Measurements from ENCODE around the gene AGAP3. TPM values are rescaled to one million over a fixed set of nuclear protein-coding genes. Genes with fewer than 3 reads are reported as not detected.

The AGAP3 gene
- total RNA-seq, 2 donors from 2014 or later = 52.1 to 62.8 TPM

- ATAC-seq (ENCODE audit: insufficient number of reproducible peaks, low FRiP score, low read depth) (no peak), DNase-seq (ENCODE audit: low spot score) (no peak)
- no peaks in the 10 kb centered on the region for H3K27me3 ChIP-seq (replicated peaks; ENCODE audit: insufficient read depth)
- no peak overlapping the region for H3K27ac ChIP-seq
- TF ChIP-seq, protein P1, sequence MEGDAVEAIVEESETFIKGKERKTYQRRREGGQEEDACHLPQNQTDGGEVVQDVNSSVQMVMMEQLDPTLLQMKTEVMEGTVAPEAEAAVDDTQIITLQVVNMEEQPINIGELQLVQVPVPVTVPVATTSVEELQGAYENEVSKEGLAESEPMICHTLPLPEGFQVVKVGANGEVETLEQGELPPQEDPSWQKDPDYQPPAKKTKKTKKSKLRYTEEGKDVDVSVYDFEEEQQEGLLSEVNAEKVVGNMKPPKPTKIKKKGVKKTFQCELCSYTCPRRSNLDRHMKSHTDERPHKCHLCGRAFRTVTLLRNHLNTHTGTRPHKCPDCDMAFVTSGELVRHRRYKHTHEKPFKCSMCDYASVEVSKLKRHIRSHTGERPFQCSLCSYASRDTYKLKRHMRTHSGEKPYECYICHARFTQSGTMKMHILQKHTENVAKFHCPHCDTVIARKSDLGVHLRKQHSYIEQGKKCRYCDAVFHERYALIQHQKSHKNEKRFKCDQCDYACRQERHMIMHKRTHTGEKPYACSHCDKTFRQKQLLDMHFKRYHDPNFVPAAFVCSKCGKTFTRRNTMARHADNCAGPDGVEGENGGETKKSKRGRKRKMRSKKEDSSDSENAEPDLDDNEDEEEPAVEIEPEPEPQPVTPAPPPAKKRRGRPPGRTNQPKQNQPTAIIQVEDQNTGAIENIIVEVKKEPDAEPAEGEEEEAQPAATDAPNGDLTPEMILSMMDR (IDR thresholded peaks at IDR 0.05) = no peak
- no peaks in the 10 kb centered on the region for H3K4me1 ChIP-seq (ENCODE audit: control insufficient read depth in 1 of 2, low read depth in 2 of 2)
- H3K9me3 ChIP-seq = no peaks in the 10 kb centered on the region
- H3K4me3 ChIP-seq = no peak overlapping the region
- peaks cover 78% of the 10 kb centered on the region for H3K36me3 ChIP-seq
Observed at GRCh38 chr7:151071032-151071866, 15.0 kb upstream of the AGAP3 start.

GRCh38 chr7:151073990-151074389 lies 12.3 kb upstream of the AGAP3 start:
- Histone ChIP-seq H3K4me1 (ENCODE audit: control insufficient read depth in 1 of 2, low read depth in 2 of 2) (peaks cover 0 to 8% of the 10 kb centered on the region in 2 donors), H3K27me3 (replicated peaks; ENCODE audit: insufficient read depth) (no peaks in the 10 kb centered on the region), H3K9me3 (no peaks in the 10 kb centered on the region), H3K27ac (no peak overlapping the region), H3K36me3 (peaks cover 54% of the 10 kb centered on the region), H3K4me3 (no peak overlapping the region)
- TF ChIP-seq, protein P1 (IDR thresholded peaks at IDR 0.05) = no peak
- no peak for ATAC-seq (ENCODE audit: insufficient number of reproducible peaks, low FRiP score, low read depth)
- no peak for DNase-seq (ENCODE audit: low spot score)

- Histone ChIP-seq H3K36me3 (peaks cover 51% of the 10 kb centered on the region), H3K9me3 (no peaks in the 10 kb centered on the region), H3K4me3 (no peak overlapping the region), H3K27ac (no peak overlapping the region), H3K4me1 (ENCODE audit: control insufficient read depth in 1 of 2, low read depth in 2 of 2) (peaks cover 7 to 18% of the 10 kb centered on the region in 2 donors), H3K27me3 (replicated peaks; ENCODE audit: insufficient read depth) (no peaks in the 10 kb centered on the region)
- TF ChIP-seq, protein P1 (IDR thresholded peaks at IDR 0.05) = no peak
- ATAC-seq (ENCODE audit: insufficient number of reproducible peaks, low FRiP score, low read depth) = no peak
- no peak for DNase-seq (ENCODE audit: low spot score)
Observed at GRCh38 chr7:151074817-151075661, 11.2 kb upstream of the AGAP3 start.

GRCh38 chr7:151075662-151075971 lies 10.7 kb upstream of the AGAP3 start:
- Histone ChIP-seq H3K27ac (no peak overlapping the region), H3K36me3 (peaks cover 45% of the 10 kb centered on the region)

More at GRCh38 chr7:151075662-151075971, 10.7 kb upstream of the AGAP3 start:
- DNase-seq (ENCODE audit: low spot score) = no peak
- H3K4me3 ChIP-seq = no peak overlapping the region
- TF ChIP-seq, protein P1 (IDR thresholded peaks at IDR 0.05) = no peak
- H3K9me3 ChIP-seq = no peaks in the 10 kb centered on the region
- no peak for ATAC-seq (ENCODE audit: insufficient number of reproducible peaks, low FRiP score, low read depth)
- H3K27me3 ChIP-seq (replicated peaks; ENCODE audit: insufficient read depth) = no peaks in the 10 kb centered on the region
- peaks cover 7 to 19% of the 10 kb centered on the region in 2 donors for H3K4me1 ChIP-seq (ENCODE audit: control insufficient read depth in 1 of 2, low read depth in 2 of 2)

All from thoracic aorta (tissue), 2 donors.